ENCODE measurements around the gene ABCA8.

ABCA8 gene

GRCh38 chr17:68910789-68911431 lies 44.3 kb downstream of the ABCA8 start:
- no peaks in the 10 kb centered on the region for H3K36me3 Mint-ChIP-seq (ENCODE audit: low read depth)
- no peak overlapping the region for H3K4me3 Mint-ChIP-seq
- no peaks in the 10 kb centered on the region for H3K4me1 Mint-ChIP-seq (ENCODE audit: low read depth)
- peaks cover 15% of the 10 kb centered on the region for H3K9me3 Mint-ChIP-seq
- DNase-seq: no peak
- H3K27ac Mint-ChIP-seq: no peak overlapping the region
- H3K27me3 Mint-ChIP-seq: peaks cover 3% of the 10 kb centered on the region

- peaks cover 9% of the 10 kb centered on the region for H3K9me3 Mint-ChIP-seq
- no peak for DNase-seq
- no peak overlapping the region for H3K4me3 Mint-ChIP-seq
- H3K27me3 Mint-ChIP-seq: peaks cover 3% of the 10 kb centered on the region
- H3K27ac Mint-ChIP-seq: no peak overlapping the region
- H3K4me1 Mint-ChIP-seq (ENCODE audit: low read depth): no peaks in the 10 kb centered on the region
- no peaks in the 10 kb centered on the region for H3K36me3 Mint-ChIP-seq (ENCODE audit: low read depth)
Observed at GRCh38 chr17:68910251-68910705, 44.9 kb downstream of the ABCA8 start.

GRCh38 chr17:68909066-68909465 lies 46.1 kb downstream of the ABCA8 start:
- no peaks in the 10 kb centered on the region for H3K36me3 Mint-ChIP-seq (ENCODE audit: low read depth)

DNA sequence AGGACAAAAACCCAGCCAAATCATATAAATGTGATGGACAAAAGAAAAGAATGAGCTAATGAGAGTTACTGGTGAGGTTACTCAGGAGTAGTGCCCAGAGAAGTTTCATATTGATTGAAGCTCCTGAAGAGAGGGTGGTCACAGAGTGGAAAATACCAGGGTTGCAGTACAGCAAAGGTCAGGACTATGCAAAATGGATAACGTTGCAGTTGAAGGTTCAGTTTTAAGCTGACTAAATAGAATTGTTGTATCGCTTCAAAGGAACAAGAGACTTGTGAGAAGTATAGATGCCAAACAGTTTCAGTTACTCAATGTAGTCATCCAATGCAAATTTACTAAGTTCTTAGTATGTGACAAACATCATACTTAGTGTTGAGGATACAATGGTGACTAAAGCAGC lies 47.1 kb downstream of the ABCA8 start:
- Mint-ChIP-seq H3K27ac (no peak overlapping the region), H3K4me1 (ENCODE audit: low read depth) (no peaks in the 10 kb centered on the region), H3K36me3 (ENCODE audit: low read depth) (no peaks in the 10 kb centered on the region), H3K9me3 (peaks cover 2% of the 10 kb centered on the region), H3K4me3 (no peak overlapping the region), H3K27me3 (peaks cover 3% of the 10 kb centered on the region)
- DNase-seq: no peak

More at GRCh38 chr17:68909066-68909465, 46.1 kb downstream of the ABCA8 start:
- H3K27ac Mint-ChIP-seq: no peak overlapping the region
- H3K4me3 Mint-ChIP-seq: no peak overlapping the region
- peaks cover 8% of the 10 kb centered on the region for H3K9me3 Mint-ChIP-seq
- no peak for DNase-seq
- H3K27me3 Mint-ChIP-seq: peaks cover 3% of the 10 kb centered on the region
- H3K4me1 Mint-ChIP-seq (ENCODE audit: low read depth): no peaks in the 10 kb centered on the region

GRCh38 chr17:68906638-68907037 lies 48.6 kb downstream of the ABCA8 start:
- no peaks in the 10 kb centered on the region for H3K27me3 Mint-ChIP-seq
- no peaks in the 10 kb centered on the region for H3K36me3 Mint-ChIP-seq (ENCODE audit: low read depth)
- H3K4me3 Mint-ChIP-seq: no peak overlapping the region
- H3K4me1 Mint-ChIP-seq (ENCODE audit: low read depth): no peaks in the 10 kb centered on the region
- DNase-seq: no peak
- H3K9me3 Mint-ChIP-seq: no peaks in the 10 kb centered on the region
- H3K27ac Mint-ChIP-seq: no peak overlapping the region

- DNase-seq: no peak
- H3K36me3 Mint-ChIP-seq (ENCODE audit: low read depth): no peaks in the 10 kb centered on the region
- no peak overlapping the region for H3K27ac Mint-ChIP-seq
- no peaks in the 10 kb centered on the region for H3K9me3 Mint-ChIP-seq
- H3K4me1 Mint-ChIP-seq (ENCODE audit: low read depth): no peaks in the 10 kb centered on the region
- H3K27me3 Mint-ChIP-seq: no peaks in the 10 kb centered on the region
- H3K4me3 Mint-ChIP-seq: no peak overlapping the region
Observed at GRCh38 chr17:68903286-68903685, 51.9 kb downstream of the ABCA8 start.

- Mint-ChIP-seq H3K4me3 (no peak overlapping the region), H3K27me3 (no peaks in the 10 kb centered on the region), H3K36me3 (ENCODE audit: low read depth) (no peaks in the 10 kb centered on the region), H3K4me1 (ENCODE audit: low read depth) (no peaks in the 10 kb centered on the region), H3K27ac (no peak overlapping the region), H3K9me3 (peaks cover 9% of the 10 kb centered on the region)
- DNase-seq: no peak
Observed at GRCh38 chr17:68897557-68897956, 57.6 kb downstream of the ABCA8 start.

DNA sequence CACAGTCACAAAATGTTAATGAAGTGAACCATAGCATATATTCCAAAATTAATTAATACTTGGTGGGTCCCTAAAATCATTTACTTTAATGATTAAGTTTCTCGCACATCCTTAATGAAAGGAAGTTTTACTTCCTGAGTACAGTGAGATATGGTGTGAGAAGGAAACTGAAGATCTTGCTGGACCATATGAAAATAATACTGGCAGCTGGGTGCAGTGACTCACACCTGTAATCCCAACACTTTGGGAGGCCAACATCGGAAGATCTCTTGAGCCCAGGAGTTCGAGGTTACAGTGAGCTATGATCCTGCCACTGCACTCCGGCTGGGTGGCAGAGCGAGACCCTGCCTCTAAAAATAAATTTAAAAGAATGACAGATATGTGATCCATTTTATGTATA lies 62.5 kb downstream of the ABCA8 start:
- H3K36me3 Mint-ChIP-seq (ENCODE audit: low read depth): no peaks in the 10 kb centered on the region
- no peaks in the 10 kb centered on the region for H3K27me3 Mint-ChIP-seq
- H3K27ac Mint-ChIP-seq: no peak overlapping the region
- no peak overlapping the region for H3K4me3 Mint-ChIP-seq
- no peak for DNase-seq
- H3K9me3 Mint-ChIP-seq: peaks cover 9% of the 10 kb centered on the region
- H3K4me1 Mint-ChIP-seq (ENCODE audit: low read depth): no peaks in the 10 kb centered on the region

DNA sequence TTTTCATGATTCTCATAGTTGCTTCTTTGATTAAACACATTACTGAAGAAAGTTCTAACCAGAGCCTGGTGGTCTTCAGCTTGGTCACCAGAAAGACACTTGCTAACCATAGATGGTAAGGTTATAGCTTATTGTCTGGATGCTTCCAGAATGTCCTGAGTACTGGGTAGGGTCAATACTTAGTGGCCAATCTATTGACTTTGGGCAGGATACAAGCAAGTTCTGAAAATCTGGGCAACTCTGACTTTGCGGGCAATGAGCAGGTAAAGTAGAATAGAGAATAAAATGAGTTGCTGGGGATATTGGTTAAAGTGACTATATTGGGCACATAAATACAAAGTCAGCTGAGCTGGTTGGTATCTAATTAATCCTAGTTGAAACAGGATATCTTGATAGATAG lies 63.0 kb downstream of the ABCA8 start:
- no peaks in the 10 kb centered on the region for H3K36me3 Mint-ChIP-seq (ENCODE audit: low read depth)
- no peak overlapping the region for H3K27ac Mint-ChIP-seq
- H3K9me3 Mint-ChIP-seq: peaks cover 6% of the 10 kb centered on the region
- no peaks in the 10 kb centered on the region for H3K4me1 Mint-ChIP-seq (ENCODE audit: low read depth)
- DNase-seq: no peak
- no peak overlapping the region for H3K4me3 Mint-ChIP-seq
- no peaks in the 10 kb centered on the region for H3K27me3 Mint-ChIP-seq

DNA sequence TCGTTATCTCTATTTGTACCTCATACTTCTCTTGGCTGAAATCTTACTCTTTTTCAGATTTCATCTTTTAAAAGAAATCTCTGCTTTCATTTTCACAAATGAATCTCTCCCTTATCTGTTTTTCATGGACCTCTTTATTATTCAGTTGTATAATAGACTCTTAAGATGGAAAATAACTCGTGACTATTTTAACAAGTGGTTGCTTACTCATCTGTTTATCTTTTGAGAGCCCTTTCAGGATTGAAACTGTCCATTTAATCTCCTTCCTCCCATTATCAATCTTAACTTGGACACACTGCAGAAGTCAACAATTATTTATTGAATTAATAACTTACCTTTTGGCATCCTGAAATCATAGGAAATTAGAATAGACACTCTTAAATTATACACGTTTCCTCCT lies 68.8 kb downstream of the ABCA8 start:
- H3K27ac Mint-ChIP-seq: no peak overlapping the region

DNA sequence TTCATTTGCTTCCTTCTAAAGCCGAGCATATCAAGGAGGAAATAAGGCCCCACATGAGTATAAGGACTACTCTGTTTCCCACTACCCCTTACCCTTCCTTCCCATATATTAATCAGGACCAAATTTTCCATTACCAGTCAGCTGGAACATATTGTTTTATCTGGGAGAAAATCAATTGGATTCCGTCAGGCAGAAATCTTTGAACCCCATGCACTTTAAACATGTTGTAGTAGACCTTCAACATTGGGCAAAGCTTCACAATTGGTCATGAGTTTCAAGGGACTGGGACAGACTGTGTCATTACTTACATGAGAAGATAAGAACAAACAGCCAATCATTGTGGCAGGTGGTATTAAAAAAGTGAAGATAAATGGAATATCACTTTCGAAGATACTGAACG lies 70.3 kb downstream of the ABCA8 start:
- no peaks in the 10 kb centered on the region for H3K9me3 Mint-ChIP-seq

More for the DNA sequence above, 68.8 kb downstream of the ABCA8 start:
- no peaks in the 10 kb centered on the region for H3K36me3 Mint-ChIP-seq (ENCODE audit: low read depth)
- no peaks in the 10 kb centered on the region for H3K27me3 Mint-ChIP-seq
- H3K4me3 Mint-ChIP-seq: no peak overlapping the region
- DNase-seq: no peak
- H3K9me3 Mint-ChIP-seq: no peaks in the 10 kb centered on the region
- H3K4me1 Mint-ChIP-seq (ENCODE audit: low read depth): no peaks in the 10 kb centered on the region

DNA sequence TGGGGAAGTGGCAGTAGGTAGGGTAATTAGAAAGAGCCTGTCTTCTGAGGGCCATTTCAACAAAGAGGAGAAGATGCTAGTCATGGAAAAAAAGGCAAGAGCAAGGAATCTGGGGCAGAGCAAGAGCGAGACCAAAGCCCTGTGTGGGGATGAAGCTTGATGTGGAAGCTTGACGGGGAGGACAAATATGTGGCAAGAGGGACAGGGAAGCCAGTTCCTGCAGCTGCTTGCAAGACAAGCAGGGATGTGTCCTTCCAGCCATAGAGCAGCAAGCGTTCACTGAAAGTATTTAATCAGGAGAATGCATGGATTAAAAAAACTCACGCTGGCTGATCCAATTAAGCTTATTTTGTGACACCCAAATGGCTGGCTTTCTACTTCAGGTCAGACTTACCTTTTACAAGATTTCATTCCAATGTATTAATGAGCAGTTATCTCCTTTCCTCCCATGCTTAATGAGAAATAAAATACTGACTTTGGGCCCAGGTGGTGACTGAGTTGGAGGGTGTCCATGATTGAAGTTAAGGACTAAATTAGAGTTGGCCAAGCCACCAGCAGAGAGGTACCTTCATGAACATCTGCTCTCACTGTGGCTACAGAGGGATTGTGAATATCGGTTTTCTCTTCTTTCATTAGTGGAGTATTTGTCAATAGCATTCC lies 76.8 kb downstream of the ABCA8 start:
- no peak overlapping the region for H3K27ac Mint-ChIP-seq
- H3K9me3 Mint-ChIP-seq: no peaks in the 10 kb centered on the region
- no peaks in the 10 kb centered on the region for H3K4me1 Mint-ChIP-seq (ENCODE audit: low read depth)
- H3K27me3 Mint-ChIP-seq: peaks cover 7% of the 10 kb centered on the region
- H3K4me3 Mint-ChIP-seq: no peak overlapping the region
- no peaks in the 10 kb centered on the region for H3K36me3 Mint-ChIP-seq (ENCODE audit: low read depth)
- DNase-seq: no peak

More for the DNA sequence above, 70.3 kb downstream of the ABCA8 start:
- H3K27me3 Mint-ChIP-seq: no peaks in the 10 kb centered on the region
- H3K4me1 Mint-ChIP-seq (ENCODE audit: low read depth): no peaks in the 10 kb centered on the region
- H3K27ac Mint-ChIP-seq: no peak overlapping the region
- no peaks in the 10 kb centered on the region for H3K36me3 Mint-ChIP-seq (ENCODE audit: low read depth)
- DNase-seq: no peak
- no peak overlapping the region for H3K4me3 Mint-ChIP-seq

DNA sequence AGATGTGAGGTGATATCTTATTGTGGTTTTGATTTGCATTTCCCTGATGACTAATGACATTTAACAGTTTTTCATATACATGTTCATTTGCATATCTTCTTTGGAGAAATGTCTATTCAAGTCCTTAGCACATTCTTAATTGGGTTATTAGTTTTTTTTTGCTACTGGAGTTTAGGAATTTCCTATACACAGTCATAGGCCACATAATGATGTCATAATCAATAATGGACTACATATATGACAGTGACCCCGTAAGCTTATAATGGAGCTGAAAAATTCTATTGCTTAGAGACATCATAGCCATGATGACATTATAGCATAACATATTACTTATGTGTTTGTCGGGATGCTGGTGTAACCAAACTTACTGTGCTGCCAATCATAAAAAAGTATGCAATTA lies 83.7 kb downstream of the ABCA8 start:
- Mint-ChIP-seq H3K27me3 (no peaks in the 10 kb centered on the region), H3K4me3 (no peak overlapping the region), H3K4me1 (ENCODE audit: low read depth) (no peaks in the 10 kb centered on the region), H3K27ac (no peak overlapping the region), H3K9me3 (no peaks in the 10 kb centered on the region), H3K36me3 (ENCODE audit: low read depth) (no peaks in the 10 kb centered on the region)
- no peak for DNase-seq

DNA sequence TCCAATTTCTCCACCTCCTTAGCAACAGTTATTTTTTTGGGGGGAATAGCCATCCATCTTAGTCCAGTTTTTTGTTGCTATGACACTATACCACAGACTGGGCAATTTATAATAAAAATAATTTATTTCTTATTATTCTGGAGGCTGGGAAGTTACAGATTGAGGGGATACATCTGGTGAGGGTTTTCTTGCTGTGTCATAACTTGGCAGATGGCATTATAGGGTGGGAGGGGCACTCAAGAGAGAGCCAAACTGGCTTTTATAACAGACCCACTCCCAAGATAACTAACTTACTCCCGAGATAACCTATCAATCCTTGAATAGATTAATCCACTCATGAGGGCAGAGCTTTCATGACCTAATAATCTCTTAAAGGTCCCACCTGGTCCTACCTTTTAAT lies 84.2 kb downstream of the ABCA8 start:
- Mint-ChIP-seq H3K27ac (no peak overlapping the region), H3K36me3 (ENCODE audit: low read depth) (no peaks in the 10 kb centered on the region), H3K4me3 (no peak overlapping the region), H3K27me3 (no peaks in the 10 kb centered on the region), H3K9me3 (no peaks in the 10 kb centered on the region), H3K4me1 (ENCODE audit: low read depth) (no peaks in the 10 kb centered on the region)
- no peak for DNase-seq

DNA sequence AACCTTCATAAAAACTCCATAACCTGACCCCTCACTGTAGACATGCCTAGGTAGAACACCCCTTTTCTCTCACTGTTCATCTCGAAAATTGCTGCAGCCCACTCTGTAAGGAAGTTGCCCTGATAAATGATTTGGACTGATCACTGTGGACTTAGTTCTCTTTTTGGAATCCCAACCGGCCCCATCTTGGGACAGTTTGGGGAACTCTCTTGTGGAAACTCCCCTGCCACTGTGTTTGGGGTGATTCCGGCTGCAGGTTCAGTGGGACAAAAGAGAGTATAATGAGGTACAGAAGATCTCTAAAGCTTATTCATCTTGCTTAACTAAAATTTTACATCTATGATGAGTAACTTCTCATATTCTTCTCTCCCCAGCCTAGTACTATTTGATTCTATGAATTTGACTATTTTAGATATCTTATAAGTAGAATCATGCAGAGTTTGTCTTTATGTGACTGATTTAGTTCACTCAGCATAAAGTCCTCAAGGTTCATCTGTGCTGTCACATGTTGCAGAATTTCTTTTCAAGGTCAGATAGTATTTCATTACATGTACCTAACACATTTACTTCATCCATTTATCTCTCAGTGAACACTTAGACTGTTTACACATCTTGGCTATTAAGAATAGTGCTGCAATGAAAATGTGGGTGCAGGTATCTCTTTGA lies 84.9 kb downstream of the ABCA8 start:
- DNase-seq: no peak
- Mint-ChIP-seq H3K27me3 (no peaks in the 10 kb centered on the region), H3K4me1 (ENCODE audit: low read depth) (no peaks in the 10 kb centered on the region), H3K36me3 (ENCODE audit: low read depth) (no peaks in the 10 kb centered on the region), H3K27ac (no peak overlapping the region), H3K9me3 (no peaks in the 10 kb centered on the region), H3K4me3 (no peak overlapping the region)
